NAMALWA (cell line): ENCODE data around the gene RBMY1F.
"Not testable (repeated sequence)": the region's sequence is repeated elsewhere in the genome, so short reads cannot be mapped to it uniquely, and the experiment has no call there.

Source experiments
- DNase-seq: peaks from one replicate; pipeline ENCODE4 v3.0.0-alpha.2; 2015; ENCODE audit warnings: low spot score

Gene RBMY1F

GRCh38 chrY:22182823-22183222 is at the start of gene RBMY1F:
Gene RBMY1F, minus strand, starts transcription at chrY:22182923. Its CDS starts 1,954 bp downstream, at chrY:22180969.
- not testable (repeated sequence) for DNase-seq

- DNase-seq: not testable (repeated sequence)
Observed at GRCh38 chrY:22151144-22151543, 31.6 kb downstream of the RBMY1F start.

GRCh38 chrY:22141011-22141695 is 41.6 kb downstream of the RBMY1F start:
- DNase-seq: not testable (repeated sequence)

- not testable (repeated sequence) for DNase-seq
Observed at GRCh38 chrY:22134719-22135118, 48.0 kb downstream of the RBMY1F start.

- DNase-seq: not testable (repeated sequence)
Observed at GRCh38 chrY:22130494-22130893, 52.2 kb downstream of the RBMY1F start.
